Measurements from ENCODE around the gene FKTN.
A peak's percentile ranks its signal among the peaks of the same experiment; 100 is the strongest.

Gene FKTN

GRCh38 chr9:105651806-105652205 is 93.9 kb downstream of the FKTN start:
- Mint-ChIP-seq H3K27me3 (ENCODE audit: low read depth) (peaks cover 25% of the 10 kb centered on the region), H3K4me1 (ENCODE audit: low read depth) (peaks cover 4% of the 10 kb centered on the region), H3K36me3 (ENCODE audit: low read depth) (no peaks in the 10 kb centered on the region), H3K9me3 (no peaks in the 10 kb centered on the region), H3K4me3 (no peak overlapping the region), H3K27ac (no peak overlapping the region)

- H3K27ac Mint-ChIP-seq, result no peak overlapping the region
These were observed 98.4 kb downstream of the FKTN start for GRCh38 chr9:105656131-105656921.

GRCh38 chr9:105658351-105658750 is 100.4 kb downstream of the FKTN start:
- Mint-ChIP-seq H3K9me3 (no peaks in the 10 kb centered on the region), H3K4me3 (no peak overlapping the region), H3K27me3 (ENCODE audit: low read depth) (peaks cover 40% of the 10 kb centered on the region), H3K4me1 (ENCODE audit: low read depth) (peaks cover 4% of the 10 kb centered on the region), H3K36me3 (ENCODE audit: low read depth) (no peaks in the 10 kb centered on the region), H3K27ac (no peak overlapping the region)

More at GRCh38 chr9:105656131-105656921, 98.4 kb downstream of the FKTN start:
- peak overlapping the region; percentile 78 for H3K4me3 Mint-ChIP-seq
- H3K4me1 Mint-ChIP-seq (ENCODE audit: low read depth), result peaks cover 4% of the 10 kb centered on the region
- no peaks in the 10 kb centered on the region for H3K36me3 Mint-ChIP-seq (ENCODE audit: low read depth)
- no peaks in the 10 kb centered on the region for H3K9me3 Mint-ChIP-seq
- peaks cover 40% of the 10 kb centered on the region for H3K27me3 Mint-ChIP-seq (ENCODE audit: low read depth)

- Mint-ChIP-seq H3K4me3 (no peak overlapping the region), H3K27ac (no peak overlapping the region), H3K9me3 (no peaks in the 10 kb centered on the region), H3K36me3 (ENCODE audit: low read depth) (no peaks in the 10 kb centered on the region), H3K4me1 (ENCODE audit: low read depth) (peaks cover 4% of the 10 kb centered on the region), H3K27me3 (ENCODE audit: low read depth) (peaks cover 21% of the 10 kb centered on the region)
These were observed 103.1 kb downstream of the FKTN start for GRCh38 chr9:105661011-105661410.

GRCh38 chr9:105662184-105663104 is 104.5 kb downstream of the FKTN start, which contains the start of gene TAL2:
TSS of gene TAL2 (plus strand) at chr9:105662457. CDS start at chr9:105662497, 40 bp downstream.
- Mint-ChIP-seq H3K27me3 (ENCODE audit: low read depth) (peaks cover 10% of the 10 kb centered on the region), H3K9me3 (no peaks in the 10 kb centered on the region), H3K36me3 (ENCODE audit: low read depth) (no peaks in the 10 kb centered on the region), H3K4me1 (ENCODE audit: low read depth) (no peaks in the 10 kb centered on the region), H3K4me3 (no peak within 1 kb of the TSS), H3K27ac (no peak within 1 kb of the TSS)

- H3K9me3 Mint-ChIP-seq, result no peaks in the 10 kb centered on the region
- no peaks in the 10 kb centered on the region for H3K4me1 Mint-ChIP-seq (ENCODE audit: low read depth)
- no peak overlapping the region for H3K4me3 Mint-ChIP-seq
- H3K36me3 Mint-ChIP-seq (ENCODE audit: low read depth), result no peaks in the 10 kb centered on the region
- no peaks in the 10 kb centered on the region for H3K27me3 Mint-ChIP-seq (ENCODE audit: low read depth)
- H3K27ac Mint-ChIP-seq, result no peak overlapping the region
These were observed 106.0 kb downstream of the FKTN start for GRCh38 chr9:105663914-105664313.

- H3K27me3 Mint-ChIP-seq (ENCODE audit: low read depth), result peaks cover 6% of the 10 kb centered on the region
These were observed 109.9 kb downstream of the FKTN start for GRCh38 chr9:105667867-105668266.

GRCh38 chr9:105670315-105670714 is 112.4 kb downstream of the FKTN start:
- Mint-ChIP-seq H3K27me3 (ENCODE audit: low read depth) (peaks cover 6% of the 10 kb centered on the region), H3K4me3 (no peak overlapping the region), H3K4me1 (ENCODE audit: low read depth) (no peaks in the 10 kb centered on the region), H3K9me3 (no peaks in the 10 kb centered on the region), H3K36me3 (ENCODE audit: low read depth) (no peaks in the 10 kb centered on the region), H3K27ac (no peak overlapping the region)

More at GRCh38 chr9:105667867-105668266, 109.9 kb downstream of the FKTN start:
- Mint-ChIP-seq H3K4me3 (no peak overlapping the region), H3K4me1 (ENCODE audit: low read depth) (no peaks in the 10 kb centered on the region), H3K9me3 (no peaks in the 10 kb centered on the region), H3K27ac (no peak overlapping the region), H3K36me3 (ENCODE audit: low read depth) (no peaks in the 10 kb centered on the region)

- H3K27ac Mint-ChIP-seq, result no peak overlapping the region
- no peaks in the 10 kb centered on the region for H3K9me3 Mint-ChIP-seq
- H3K4me3 Mint-ChIP-seq, result no peak overlapping the region
- H3K4me1 Mint-ChIP-seq (ENCODE audit: low read depth), result no peaks in the 10 kb centered on the region
- H3K36me3 Mint-ChIP-seq (ENCODE audit: low read depth), result no peaks in the 10 kb centered on the region
- H3K27me3 Mint-ChIP-seq (ENCODE audit: low read depth), result peaks cover 6% of the 10 kb centered on the region
These were observed 112.8 kb downstream of the FKTN start for GRCh38 chr9:105670775-105671174.

- H3K9me3 Mint-ChIP-seq, result no peaks in the 10 kb centered on the region
- H3K4me1 Mint-ChIP-seq (ENCODE audit: low read depth), result no peaks in the 10 kb centered on the region
- H3K36me3 Mint-ChIP-seq (ENCODE audit: low read depth), result no peaks in the 10 kb centered on the region
- no peak overlapping the region for H3K4me3 Mint-ChIP-seq
- H3K27ac Mint-ChIP-seq, result no peak overlapping the region
- peaks cover 10% of the 10 kb centered on the region for H3K27me3 Mint-ChIP-seq (ENCODE audit: low read depth)
These were observed 114.8 kb downstream of the FKTN start for GRCh38 chr9:105672711-105673234.

- Mint-ChIP-seq H3K36me3 (ENCODE audit: low read depth) (no peaks in the 10 kb centered on the region), H3K4me1 (ENCODE audit: low read depth) (no peaks in the 10 kb centered on the region), H3K27ac (no peak overlapping the region), H3K9me3 (no peaks in the 10 kb centered on the region), H3K4me3 (no peak overlapping the region), H3K27me3 (ENCODE audit: low read depth) (peaks cover 14% of the 10 kb centered on the region)
These were observed 116.0 kb downstream of the FKTN start for GRCh38 chr9:105673850-105674387.

- no peaks in the 10 kb centered on the region for H3K9me3 Mint-ChIP-seq
- no peaks in the 10 kb centered on the region for H3K36me3 Mint-ChIP-seq (ENCODE audit: low read depth)
- no peaks in the 10 kb centered on the region for H3K4me1 Mint-ChIP-seq (ENCODE audit: low read depth)
- H3K27ac Mint-ChIP-seq, result no peak overlapping the region
- H3K27me3 Mint-ChIP-seq (ENCODE audit: low read depth), result peaks cover 9% of the 10 kb centered on the region
- no peak overlapping the region for H3K4me3 Mint-ChIP-seq
These were observed 118.5 kb downstream of the FKTN start for GRCh38 chr9:105676351-105676923.

GRCh38 chr9:105678163-105678562 is 120.2 kb downstream of the FKTN start:
- Mint-ChIP-seq H3K36me3 (ENCODE audit: low read depth) (no peaks in the 10 kb centered on the region), H3K9me3 (no peaks in the 10 kb centered on the region), H3K4me1 (ENCODE audit: low read depth) (no peaks in the 10 kb centered on the region), H3K4me3 (no peak overlapping the region), H3K27ac (no peak overlapping the region), H3K27me3 (ENCODE audit: low read depth) (peaks cover 9% of the 10 kb centered on the region)

GRCh38 chr9:105678781-105679180 is 120.8 kb downstream of the FKTN start:
- Mint-ChIP-seq H3K36me3 (ENCODE audit: low read depth) (no peaks in the 10 kb centered on the region), H3K4me1 (ENCODE audit: low read depth) (no peaks in the 10 kb centered on the region), H3K27ac (no peak overlapping the region), H3K4me3 (no peak overlapping the region), H3K27me3 (ENCODE audit: low read depth) (peaks cover 9% of the 10 kb centered on the region), H3K9me3 (no peaks in the 10 kb centered on the region)

Measured in T-helper 1 cell treated with Interleukin-12 subunit alpha and Interleukin-12 subunit beta and Interleukin-4 antibody, amounts not matched to agents 30 μg/mL and 1 μg/mL, for 36 hours (primary cell).